ENCODE data around the gene ALG14.
"Not testable (repeated sequence)": the region's sequence is repeated elsewhere in the genome, so short reads cannot be mapped to it uniquely, and the experiment has no call there.

Gene ALG14

DNA sequence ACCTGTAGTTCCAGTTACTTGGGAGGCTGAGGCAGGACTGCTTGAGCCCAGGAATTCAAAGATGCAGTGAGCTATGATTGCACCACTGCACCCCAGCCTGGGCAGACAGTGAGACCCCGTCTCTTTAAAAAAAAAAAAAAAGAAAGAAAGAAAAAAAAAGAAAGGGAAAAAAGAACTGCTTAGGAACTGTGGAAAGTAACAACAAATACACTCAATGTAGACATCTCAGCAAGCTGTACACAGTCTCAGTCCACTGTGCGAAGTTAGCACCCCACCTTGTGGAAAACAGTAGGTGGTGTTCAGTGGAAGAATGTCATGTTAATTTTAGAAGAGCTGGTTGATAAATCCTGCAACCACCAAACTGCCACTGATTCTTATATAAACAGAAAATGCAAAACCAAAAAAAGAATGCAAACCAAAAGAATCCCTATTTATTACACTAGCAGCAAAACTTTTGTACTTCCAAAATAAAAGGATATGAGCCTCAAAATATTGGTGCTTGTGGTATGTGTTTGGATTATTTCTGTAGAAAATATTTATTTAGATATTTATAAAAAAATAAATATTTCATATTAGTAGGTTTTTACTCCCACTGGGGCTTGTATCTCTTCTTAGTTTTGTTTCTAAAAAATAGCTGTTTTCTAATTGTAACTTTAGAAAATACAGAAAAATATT, 31.1 kb downstream of the ALG14 start:
- ATAC-seq, result no peak

DNA sequence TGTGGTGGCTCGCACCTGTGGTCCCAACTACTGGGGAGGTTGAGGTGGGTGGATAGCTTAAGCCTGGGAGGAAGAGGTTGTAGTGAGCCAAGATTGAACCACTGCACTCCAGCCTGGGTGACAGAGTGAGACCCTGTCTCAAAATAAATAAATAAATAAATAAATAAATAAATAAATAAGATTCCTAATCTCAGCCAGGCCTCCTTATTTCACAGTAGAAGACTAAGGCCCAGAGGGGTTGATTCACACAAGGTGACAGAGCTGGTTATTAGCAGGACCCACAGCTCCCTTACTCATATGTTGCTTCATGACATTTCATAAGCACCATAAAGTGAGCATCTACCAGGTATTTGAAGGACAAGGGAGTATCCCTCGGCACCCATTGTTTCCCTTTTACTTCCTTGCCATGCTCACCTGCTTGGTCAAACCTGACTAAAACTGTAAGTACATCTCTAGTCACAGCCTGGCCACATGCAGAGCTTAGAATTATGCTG, 32.7 kb downstream of the ALG14 start:
- no peak for ATAC-seq

DNA sequence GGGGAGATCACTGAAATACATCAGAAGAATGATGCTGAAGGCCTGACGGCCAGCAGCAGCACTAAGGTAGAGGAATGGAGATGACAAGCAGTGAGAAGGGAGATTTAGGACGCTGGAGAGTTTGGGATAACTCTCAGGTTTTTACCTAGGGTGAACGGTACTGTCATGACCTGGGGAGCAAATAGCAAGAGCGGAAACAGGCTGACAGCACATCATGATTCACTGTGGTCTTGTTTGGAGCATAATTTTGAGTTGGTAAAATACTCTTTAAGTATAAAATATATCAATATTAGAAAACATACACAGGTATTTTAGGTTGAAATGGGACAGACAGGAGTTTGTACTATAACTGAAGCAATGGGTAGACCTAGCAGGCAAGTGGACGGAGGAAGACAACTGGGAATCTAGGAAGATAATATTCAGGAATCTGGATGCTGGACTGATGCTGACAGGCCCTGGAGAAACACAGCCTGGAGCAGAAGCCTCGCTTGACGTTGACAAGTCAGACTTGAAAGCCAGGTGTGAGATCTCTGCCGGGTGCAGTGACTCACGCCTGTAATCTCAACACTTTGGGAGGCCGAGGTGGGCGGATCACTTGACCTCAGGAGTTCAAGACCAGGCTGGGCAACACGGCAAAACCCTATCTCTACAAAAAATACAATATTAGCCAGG, 33.3 kb downstream of the ALG14 start:
- ATAC-seq, result no peak

DNA sequence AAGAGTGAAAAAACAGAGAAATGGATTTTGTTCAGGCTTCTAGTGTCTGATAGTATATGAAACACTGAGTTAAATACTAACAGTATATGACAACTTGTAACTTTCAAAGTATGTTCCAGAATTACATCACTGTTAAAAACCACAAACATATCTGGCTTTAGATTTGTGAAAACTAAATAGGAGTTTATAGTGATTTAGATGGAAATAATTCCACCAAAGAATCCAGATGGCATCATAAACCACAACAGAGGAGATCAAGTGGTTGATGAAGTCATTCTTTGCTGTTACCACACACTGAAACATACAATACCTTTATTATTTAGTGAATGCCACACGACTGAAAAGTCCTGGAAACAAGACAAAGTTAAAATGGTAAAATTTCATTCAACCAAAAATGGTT, 37.2 kb downstream of the ALG14 start:
- no peak for ATAC-seq

DNA sequence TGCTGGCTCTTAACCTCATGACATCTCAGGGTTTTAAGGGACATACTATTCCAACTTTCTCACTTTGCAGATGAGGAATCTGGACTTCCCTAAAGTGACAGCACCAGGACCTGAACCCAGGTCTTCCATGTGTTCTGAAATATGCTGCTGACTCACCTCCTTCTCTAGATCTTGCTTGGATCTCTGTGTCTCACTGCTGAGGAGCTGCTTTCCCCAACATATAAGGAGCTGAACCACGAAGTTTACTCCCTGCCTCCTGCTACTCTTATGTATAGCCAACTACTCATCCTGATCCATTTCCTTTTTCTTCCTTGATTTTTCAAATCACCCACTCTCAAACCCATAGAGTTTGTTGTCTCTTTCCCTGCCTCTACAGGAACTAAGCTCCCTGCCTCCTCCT, 38.2 kb downstream of the ALG14 start:
- no peak for ATAC-seq

DNA sequence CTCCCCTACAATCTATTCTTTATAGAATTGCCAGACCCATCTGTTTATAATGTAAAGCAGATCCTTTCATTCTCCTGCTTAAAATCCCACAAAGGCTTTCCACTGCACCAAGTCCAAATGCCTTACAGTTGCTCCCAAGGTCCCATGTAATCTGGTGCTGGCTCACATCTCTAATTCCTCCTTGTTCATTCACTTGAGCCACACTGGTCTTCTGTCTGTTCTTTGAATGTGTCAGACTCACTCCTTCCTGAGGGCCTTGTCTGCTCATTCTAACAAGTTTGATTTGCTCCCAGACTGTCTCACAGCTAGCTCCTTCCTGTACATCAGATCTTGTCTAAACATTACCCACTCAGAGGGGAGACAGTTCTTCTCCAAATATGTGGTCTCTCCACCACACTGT, 38.9 kb downstream of the ALG14 start:
- no peak for ATAC-seq

DNA sequence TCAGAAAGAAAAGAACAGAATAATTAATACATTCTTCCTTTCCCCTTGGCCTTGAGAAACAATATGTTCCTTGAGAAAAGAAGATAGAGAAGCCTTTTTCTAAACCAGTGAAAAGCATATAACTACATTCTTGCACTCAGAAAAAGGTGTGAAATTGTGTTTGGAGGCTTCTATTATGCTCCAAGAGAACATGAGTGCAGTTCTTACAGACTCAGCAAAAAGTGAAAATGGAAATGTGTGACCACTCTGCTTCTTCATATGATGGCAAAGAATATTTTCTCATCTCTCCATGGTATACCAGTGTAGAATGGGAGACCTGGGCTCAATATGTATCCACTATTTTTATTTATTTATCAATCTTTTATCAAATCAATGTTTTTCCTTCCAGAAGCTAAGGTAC, 43.2 kb downstream of the ALG14 start:
- no peak for ATAC-seq

DNA sequence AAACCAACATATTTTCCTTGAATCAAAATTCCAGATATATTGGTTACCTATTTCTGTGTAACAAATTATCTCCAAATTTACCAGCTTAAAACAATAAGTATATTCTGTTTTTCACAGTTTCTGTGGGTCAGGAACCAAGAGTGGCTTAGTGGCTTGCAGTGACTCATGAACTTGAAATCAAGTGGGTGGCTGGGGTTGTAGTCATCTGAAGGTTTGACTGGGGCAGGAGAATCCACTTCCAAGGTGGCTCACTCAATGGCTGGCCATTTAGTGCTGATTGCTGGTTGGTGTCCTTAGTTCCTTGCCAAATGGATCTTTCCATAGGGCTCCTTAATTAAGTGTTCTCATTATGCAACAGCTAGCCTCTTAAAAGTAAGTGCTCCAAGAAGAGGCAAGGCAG, 43.8 kb downstream of the ALG14 start:
- no peak for ATAC-seq

DNA sequence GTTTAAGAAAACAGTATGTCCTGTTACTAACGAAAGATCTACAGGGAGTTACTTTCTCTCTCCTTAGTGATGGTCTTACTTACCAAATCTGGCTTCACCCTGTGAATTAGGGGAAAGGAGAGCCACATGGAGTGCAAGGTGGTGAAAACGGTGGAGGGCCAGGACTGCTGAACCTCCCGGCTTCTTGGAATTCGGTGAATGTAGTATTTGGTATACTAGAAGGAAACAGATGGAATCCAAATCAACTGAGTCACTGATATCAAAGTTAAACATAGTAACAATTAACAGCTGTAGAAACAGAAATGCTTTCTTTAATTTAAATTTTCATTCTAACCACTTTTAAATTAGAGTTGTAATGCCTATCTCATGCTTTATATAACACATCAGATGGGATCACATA, 45.7 kb downstream of the ALG14 start:
- ATAC-seq, result no peak

DNA sequence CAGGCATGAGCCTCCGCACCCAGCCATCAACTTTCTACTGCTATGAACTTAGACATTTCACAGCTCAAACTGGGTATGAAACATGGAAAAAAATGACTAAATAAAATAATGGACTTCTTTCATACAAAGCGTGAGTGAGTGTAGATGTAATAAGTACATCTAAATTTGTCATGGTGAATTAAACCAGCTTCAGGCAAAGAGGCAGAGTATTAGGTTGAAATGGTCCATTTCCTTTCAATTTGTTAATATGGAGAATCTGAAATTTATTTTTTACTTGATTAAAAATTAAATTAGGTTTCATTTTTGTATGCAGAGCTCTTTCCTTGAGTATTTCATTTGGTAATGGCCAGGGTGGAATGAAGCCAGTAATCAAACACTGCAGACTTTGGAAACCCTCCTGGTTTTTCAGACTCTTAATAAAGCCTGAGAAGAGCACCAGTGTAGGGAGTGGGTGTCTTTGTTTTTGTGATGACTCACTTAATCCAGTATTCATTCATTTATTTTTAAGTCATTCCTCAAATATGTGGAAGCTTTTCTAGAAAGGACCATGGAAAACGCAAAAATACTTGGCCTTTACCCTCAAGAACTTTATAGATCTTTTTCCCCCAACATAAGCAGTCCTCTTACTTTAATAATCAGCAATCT, 49.2 kb downstream of the ALG14 start:
- no peak for ATAC-seq

DNA sequence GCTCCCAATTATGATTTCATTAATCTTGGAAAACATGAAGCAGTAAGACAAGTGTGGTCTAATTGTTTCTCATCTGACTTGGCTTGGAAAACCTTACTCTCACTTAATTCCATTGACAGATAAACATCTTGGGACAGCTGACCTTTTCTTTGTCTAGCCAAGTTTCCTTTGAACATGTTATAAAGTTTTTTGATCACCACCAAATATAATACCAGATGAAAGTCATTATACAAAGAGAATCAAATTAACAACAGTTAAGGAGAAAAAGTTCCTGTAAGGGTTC, 50.2 kb downstream of the ALG14 start:
- no peak for ATAC-seq

DNA sequence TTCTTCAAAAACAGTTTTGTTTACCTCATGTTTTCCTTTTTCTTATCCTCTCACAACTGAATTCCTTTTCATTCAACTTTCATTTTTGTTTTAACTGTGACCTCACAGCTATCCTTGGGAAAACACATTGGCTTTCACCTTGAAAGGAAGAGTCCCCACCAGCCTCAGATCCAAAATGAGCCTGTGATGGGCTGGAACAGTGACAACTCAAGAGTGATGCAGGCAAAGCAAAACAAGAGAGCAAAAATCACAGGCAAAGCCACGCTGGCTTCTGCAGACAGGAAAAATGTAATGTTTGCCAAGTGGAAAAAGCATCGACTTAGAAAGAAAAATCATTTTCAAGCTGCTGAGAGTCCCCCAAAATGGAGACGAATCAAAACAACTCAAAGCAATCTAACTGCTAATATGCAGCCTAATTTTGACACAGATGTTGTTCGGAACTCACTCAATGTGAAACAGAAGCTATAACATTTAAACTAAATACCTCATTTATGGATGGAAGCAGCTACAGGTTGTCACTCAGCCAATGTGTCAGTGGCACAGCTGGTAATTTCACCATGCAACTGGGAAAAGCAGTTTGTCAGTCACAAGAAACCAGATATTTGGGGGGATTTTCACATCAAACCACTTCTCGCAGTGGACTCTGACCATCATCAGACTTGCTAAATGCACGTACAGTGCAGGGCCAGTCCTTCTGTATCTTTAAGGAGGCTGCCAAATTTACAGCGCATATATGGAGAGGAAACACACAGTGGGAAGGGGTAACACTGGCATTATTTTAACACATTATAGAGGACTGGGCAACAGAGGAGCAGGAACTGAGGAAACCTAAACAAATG, 50.7 kb downstream of the ALG14 start:
- ATAC-seq, result no peak

DNA sequence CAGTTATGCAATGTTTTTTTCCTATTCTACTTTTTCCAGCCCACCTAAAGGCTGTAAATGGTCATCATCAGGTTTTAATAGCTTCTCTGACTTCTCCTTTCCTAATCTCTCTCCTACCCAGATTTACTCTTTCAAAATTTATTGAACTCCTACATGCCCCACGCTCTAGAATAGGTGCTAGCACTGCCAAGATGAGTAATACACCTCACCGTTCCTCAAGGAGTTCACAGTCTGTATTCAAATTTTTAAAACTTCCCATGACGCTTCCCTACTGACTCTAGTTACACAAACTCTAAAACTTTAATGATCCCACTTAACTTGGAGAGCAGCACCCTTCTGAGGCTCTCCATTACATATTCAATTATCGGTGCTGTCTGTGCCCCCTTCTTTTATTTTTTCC, 51.6 kb downstream of the ALG14 start:
- no peak for ATAC-seq

DNA sequence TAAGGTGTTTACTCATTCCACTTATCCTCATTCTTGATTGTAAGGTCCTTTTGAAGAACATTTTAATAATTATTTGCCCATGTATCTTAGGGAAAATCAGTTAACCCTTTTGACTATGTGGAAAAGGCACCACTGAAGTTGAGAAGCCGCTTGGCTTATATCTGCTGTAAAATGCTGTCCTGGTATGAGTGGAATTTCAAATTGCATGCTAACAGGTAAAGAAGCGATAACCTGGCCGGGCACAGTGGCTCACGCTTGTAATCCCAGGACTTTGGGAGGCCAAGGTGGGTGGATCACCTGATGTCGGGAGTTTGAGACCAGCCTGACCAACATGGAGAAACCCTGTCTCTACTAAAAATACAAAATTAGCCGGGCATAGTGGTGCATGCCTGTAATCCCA, 53.3 kb downstream of the ALG14 start:
- ATAC-seq, result not testable (repeated sequence)

DNA sequence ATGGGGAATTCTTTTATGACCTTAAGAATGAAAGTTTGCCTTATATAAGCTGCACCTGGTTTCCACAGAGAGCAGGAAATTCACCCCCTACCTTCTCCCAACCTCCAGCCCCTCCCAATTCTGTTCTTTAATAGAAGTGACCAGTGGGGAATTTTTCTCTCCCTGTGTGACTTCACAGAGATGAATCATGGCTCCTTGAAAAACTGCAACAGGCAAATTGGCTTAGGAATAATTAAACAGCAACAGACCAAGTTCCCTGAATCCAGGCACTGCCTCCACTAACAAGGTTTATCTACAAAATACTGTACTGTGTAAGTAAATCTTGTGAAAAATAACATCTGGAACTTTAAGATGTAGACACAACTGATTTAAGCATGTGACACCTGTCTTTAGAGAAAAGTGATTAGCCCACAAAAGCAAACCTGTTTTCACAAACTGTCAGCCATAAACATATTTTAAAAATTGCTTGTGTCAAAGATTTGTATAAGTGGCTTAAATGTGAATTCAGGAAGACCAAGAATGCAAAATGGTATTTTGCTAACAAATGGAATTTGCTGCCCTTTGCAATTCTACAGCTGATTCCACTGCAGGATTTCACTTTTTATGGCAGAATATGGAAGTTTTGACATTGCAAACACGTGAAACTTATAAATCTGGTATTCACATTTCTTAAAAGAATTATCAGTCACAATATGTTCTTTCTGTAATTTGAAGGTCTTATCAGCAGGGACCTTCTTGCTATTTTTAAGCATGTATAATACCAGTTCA, 54.0 kb downstream of the ALG14 start:
- no peak for ATAC-seq

DNA sequence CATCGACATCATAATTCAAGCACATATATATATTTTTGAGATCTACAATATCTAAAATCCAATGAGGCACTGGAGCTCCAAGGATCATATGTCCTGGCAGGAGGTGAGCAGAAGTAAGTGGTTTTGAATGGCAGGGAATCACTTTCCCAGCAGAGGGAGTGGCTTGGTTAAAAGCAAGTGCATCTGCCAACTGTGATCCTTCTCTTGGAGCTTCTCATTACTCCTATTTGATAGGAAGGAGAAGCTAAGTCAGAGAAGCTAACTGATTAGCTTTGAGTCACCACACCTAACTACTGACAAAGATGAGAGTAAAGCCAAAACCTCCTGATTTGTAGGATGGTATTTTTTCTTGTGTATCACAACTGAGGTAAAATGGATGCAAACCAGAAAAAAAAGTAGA, 55.0 kb downstream of the ALG14 start:
- no peak for ATAC-seq

DNA sequence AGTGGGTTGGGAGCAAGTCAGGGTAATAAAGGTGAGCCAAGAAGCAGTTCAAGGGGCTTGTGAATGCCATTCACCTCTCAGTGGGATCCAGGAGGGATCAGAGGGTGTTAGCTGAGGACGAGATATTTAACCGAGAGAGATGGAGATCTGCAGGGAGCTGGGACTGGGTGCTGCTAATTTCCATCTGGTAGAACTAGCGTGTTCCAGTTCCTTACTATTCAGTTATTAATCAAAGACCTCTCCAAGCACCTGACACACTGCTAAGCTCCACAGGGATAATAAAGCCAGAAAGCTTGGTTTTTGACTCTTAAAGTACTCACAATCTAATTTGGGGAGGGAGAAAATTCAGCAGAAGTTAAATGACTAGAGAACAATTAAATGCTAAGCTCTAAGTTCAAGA, 57.7 kb downstream of the ALG14 start:
- ATAC-seq, result no peak

DNA sequence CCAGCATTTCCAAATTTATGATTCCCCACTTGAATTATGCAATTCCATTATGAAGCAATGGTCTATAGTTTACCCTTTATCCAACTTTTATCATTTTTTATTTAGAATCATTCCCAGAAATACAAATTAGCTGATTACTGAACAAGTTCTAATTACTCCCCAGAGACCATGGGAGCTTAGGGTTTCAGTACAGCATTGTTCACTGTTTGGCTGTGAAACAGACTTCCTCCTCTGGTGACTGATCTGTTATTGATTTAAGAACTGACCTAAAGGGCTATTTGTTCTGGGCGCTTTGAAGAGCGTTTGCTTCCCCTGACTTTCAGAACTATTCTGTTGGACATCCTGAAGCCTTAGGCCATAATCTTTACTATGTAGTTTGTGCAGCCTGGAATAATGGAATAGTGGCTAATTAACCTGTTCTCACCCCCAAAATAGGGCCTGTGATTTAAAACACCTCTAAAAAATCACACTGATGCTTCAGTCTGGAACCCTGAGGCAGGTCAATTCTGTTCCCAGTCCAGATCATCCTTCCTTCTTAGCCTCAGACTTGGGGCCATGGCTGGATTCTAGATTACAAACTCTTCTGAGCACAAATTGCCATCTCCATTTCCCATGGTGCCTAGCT, 58.7 kb downstream of the ALG14 start:
- no peak for ATAC-seq

DNA sequence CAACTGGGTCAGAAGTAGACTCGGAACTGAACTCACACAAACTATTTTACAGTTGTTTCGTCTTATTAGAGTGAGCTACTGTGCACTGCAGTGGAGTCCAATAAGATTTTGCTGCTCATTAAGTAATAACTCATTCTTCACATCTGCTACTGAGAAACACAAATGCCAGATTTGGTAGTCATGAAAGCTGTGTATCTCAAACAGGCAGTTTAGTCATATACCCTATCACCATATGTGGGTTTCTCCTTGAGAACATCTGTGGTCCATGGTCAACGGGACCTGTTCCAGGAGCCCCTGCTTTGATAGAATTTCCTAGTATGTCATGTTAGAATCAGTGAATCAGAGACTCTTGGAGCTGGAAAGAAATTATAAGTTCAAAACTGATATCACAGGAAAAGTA, 60.4 kb downstream of the ALG14 start:
- ATAC-seq, result no peak

DNA sequence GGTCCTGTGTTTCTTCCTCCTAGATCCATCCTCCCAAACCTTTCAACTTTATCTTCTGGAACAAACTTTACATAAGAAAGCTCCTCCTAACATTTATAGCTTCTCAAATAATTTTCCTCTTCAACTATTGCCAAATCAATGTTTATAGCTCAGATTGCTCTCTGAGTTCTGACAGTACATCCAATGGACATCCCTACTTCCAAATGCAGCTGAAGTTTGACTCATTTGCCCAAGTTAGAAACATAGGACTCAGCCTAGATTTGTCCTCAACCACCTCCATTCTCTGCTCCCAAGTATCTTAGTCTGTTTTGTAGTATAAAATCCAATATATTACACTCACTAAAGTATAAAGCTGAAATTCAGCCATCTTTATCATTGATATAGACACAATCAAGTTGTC, 62.6 kb downstream of the ALG14 start:
- ATAC-seq, result no peak

DNA sequence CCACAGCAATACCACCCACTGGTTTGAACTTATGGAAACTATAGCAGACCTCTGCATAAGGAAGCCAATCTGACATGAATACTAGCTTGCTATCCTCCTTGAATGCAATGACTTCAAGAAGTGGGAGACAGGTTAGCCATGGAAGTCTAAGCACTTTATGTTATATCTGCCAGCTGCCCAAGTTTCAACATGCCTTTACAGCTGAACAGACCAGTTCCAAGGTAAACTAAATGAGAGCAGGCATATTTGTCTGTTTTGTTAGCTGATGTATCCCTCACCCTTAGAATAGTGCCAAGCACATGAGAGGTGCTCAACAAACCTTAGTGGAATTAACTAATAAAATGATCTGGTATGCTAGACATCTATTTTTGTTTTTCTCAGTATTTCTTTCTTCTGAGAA, 65.1 kb downstream of the ALG14 start:
- ATAC-seq, result no peak

DNA sequence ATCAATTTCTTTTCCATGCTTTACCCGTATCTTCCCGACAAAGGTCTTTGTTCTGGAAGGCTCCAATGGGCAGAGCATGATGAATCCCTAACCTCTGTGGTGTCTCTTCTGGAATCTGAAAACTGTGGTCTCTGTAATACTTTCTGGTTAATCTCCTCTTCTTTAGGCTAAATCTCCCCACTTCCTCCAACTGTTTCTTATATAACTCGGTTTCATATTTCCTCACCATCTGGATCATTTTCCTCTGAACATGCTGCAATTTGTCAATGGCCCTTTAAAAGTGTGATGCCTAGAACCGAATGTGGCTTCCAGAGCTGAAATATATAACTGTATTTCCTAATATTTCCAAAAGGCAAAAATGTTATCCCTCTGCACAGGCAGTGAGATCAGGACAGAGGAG, 66.1 kb downstream of the ALG14 start:
- no peak for ATAC-seq
